Stimulated activated CD4-positive, alpha-beta T cell treated with anti-CD3 and anti-CD28 coated beads, Interleukin-2, amount 100 ng/mL, for 24 hours (primary cell): ENCODE results near the gene RGS8.

ENCODE experiments used
- DNase-seq, 2 donors: peaks; one replicate each; pipeline ENCODE4 v3.0.0-alpha.2; 2020

The RGS8 gene

GRCh38 chr1:182670032-182670749, 14.2 kb downstream of the RGS8 start:
- no peak for DNase-seq

- DNase-seq: no peak
These were observed 15.1 kb downstream of the RGS8 start for GRCh38 chr1:182669266-182669665.

DNA sequence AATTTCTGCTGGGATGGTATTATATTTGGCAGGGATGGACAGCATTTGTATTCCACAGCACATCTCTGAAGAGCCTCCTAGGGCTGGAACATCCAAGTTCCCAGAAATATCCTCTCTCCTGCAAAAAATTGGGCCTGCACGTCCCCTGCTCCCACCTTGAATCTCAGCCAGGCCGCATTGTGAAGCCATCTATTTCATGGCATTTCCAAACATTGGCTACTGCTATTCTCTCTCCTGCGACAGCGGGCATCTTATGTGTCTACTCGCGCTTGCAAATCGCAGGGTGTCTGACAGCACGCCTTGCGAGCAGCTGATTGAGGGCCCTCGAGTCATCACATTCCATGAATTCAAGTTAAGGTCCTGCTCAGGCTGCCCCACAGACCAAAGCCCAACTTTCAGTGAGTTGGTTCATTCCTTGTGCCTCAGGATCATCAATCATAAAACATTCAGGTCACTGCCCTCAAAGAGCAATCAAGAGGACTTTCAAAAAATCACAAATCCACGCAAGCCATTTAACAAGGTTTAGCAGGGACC, 15.8 kb downstream of the RGS8 start:
- no peak for DNase-seq

- no peak for DNase-seq
These were observed 16.4 kb downstream of the RGS8 start for GRCh38 chr1:182667848-182668505.

DNA sequence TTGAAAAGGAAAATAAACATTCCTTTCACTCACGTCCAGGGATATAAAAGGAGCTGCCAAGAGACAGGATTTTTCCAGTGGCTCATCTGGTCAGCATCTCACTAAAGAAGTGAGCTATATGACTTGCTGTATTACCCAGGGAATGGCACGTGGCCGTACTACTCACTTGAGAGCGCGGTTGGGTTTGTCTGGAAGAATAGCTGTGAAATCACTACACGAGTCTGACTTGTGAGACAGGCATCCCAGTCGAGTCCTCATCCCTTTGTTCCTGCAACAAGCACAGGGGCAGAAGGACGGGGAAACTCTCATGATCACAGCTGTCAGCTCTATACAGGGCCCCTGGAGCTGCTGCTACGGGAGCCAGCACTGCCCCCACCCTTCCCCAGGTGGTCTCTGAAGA, 17.7 kb downstream of the RGS8 start:
- no peak for DNase-seq

- no peak for DNase-seq
These were observed 20.1 kb downstream of the RGS8 start for GRCh38 chr1:182664296-182664695.

- no peak for DNase-seq
These were observed 21.4 kb downstream of the RGS8 start for GRCh38 chr1:182662956-182663355.

- DNase-seq: no peak
These were observed 22.1 kb downstream of the RGS8 start for GRCh38 chr1:182662121-182662890.

DNA sequence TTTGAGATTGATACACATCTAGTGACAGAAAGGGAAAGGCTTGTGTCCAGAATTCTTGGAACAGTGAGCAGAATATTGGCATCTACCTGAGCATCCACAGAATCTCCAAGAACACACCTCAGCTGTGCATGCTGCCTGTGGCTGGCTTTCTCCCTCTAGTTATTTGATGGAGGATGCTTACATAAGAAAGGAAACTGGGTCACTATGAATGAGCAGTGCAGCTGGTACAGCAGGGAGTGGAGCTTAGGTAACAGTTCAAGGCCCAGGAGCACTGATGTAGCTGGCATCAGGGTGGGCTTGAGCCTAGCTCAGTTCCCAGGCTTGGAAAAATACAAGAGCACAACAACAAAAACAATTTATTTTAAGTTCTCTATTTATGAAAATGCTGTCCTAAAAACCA, 26.3 kb downstream of the RGS8 start:
- no peak for DNase-seq

DNA sequence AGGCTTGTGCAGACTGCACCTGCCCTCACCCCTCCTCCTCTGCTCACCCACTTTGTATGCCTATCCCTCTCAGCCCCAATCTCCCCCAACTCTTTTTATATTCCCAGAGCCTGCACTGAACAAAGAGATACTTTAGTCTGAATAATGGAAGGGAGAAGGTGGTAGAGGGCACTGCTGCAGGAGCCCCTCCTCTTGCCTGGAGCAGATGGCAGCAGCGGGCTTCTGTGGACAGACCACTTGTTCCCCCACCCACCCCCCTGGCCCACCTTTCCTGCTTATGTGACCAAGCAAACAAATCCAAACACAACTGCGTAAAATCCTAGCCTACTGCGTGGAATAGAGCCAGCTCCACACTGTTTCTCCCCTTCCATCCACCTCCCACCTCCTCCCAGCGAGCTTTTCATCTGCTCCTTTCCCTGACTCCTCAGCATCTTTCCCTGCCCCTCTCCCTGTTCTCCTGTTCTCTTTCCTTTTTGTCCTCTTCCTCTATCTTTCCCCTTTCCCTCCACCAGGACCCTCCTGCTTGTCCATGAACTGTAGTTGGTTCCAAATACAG, 27.5 kb downstream of the RGS8 start:
- no peak for DNase-seq

DNA sequence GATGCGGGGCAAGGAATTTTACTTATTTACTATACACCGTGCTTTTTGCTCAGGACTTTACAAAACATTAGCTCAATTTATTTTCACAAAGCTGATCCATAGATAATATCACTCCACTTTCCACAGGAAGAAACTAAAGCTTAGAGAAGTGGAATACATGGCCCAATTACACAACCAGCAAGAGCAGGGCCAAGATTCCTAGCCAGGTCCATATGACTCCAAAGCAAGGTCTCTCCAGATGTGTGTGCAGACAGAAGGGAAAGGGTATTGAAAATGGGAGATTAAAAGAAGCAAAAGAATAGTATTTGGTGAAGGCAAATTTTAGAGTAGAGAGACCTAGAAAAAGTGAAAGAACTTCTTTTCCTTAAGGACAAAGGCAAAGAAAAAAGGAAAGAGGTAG, 30.4 kb downstream of the RGS8 start:
- no peak for DNase-seq

- DNase-seq: no peak
These were observed 31.5 kb downstream of the RGS8 start for GRCh38 chr1:182652933-182653332.

DNA sequence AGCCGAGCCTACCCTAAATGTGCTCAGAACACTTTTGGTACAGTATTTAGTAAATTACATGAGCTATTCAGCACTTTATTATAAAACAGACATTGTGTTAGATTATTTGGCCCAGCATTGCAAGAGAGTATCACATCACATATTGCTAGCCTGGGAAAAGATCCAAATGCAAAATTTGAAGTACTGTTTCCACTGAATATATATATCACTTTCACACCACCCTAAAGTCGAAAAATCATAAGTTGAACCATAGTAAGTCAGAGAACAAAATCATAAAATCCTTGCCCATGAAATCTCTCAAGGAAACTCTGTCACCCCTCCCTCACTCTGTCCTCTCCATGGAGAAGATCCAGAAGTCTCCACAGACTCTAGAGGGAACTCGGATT, 33.1 kb downstream of the RGS8 start:
- DNase-seq: no peak

DNA sequence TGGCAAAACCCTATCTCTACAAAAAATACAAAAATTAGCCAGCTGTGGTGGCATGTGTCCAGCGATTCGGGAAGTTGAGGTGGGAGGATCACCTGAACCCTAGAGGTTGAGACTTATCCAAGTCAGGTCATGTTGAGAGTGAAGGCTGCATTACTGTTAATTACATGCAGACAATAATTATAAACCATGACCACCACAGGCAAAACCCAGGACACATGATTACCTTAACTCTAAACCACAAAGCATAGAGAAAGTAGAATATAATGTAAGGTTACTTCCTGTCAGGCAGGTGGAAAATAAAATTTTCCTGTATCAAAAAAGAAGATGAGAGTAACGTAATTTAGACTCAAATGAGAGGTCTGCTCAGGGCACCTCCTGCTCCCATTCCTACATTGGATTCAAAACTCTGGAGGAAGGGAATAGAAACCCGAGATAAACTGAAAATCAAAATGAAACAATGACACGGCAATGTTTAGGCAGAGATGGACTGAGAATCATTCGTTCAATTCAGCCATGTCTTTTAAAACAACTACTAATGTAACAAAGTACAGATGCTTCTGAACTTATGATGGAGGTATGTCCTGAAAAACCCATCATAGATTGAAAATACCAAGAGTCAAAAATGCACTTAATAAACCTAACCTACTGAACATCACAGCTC, 33.6 kb downstream of the RGS8 start:
- no peak for DNase-seq

DNA sequence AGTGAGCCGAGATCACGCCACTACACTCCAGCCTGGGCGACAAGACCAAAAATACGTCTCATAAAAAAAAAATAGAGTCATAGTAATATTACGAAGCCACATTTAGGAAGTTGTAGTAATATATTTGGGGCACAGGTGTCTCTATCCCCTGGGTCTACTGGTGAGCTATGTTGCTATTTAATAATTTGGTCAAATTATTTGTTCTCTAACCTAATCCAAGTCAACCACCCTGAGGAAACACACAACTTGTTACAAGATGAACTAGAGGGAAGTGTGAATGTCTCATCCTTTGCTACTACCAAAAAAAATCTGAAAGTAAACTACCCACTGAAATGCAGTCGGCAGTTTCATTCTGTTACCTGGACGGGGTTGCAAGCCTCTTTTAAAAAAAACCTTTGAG, 35.3 kb downstream of the RGS8 start:
- no peak for DNase-seq

DNA sequence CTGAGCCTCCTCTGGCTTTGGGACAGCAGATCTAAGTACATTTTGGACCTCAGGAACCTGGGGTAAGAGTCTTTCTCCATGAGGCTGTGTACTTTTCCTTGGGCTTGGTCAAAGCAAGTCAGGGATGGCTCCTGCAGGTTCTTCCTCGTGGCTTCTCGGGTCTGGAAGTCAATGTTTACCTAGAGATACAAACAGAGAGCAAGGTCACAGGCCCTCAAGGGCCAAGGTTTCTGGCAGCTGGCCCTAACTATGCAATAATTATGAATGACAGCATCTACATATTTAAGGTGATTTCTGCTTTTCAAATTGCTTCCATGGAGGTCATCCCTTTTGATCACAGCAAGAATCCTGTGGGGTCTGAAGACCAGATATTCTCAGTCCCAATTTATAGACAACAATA, 37.6 kb downstream of the RGS8 start:
- DNase-seq: no peak

DNA sequence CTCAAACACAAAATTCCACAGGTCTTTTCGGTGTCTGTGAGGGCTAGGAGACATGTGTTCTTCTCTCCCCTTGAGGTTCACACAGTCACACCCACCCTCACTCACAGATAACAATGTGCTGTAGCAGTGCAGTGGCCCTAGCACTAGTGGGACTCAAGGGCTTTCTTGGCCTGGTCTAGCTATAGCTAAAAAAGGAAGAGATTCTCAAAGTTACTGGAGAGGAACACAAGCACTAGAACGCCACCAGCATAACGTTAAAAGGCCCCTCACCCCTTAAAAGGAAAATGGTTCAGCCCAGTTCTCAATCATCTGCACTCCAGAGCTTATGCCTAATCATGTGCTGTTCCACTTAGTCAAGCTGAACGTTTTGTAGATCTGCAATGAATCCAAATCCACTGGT, 39.5 kb downstream of the RGS8 start:
- DNase-seq: no peak

- no peak for DNase-seq
These were observed 40.7 kb downstream of the RGS8 start for GRCh38 chr1:182643699-182644098.

DNA sequence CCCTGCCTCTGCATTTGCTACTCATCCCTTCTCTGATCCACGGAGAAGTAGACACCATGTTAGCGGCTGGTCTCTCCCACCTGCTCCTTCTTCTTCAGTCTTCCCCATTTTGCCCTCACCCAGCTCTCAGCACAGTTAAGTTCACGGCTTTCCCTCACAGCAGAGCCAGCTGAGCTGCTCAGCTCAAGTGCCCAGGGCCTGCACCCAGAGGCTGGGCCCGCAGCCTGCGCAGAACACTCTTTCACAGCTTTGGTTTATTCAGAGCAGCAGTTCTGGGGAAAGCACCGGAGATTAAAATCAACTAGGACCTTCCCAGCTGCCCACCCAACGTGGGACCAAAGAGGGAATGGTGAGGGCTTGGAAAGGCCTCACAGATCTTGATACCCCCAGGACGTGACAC, 41.9 kb downstream of the RGS8 start:
- DNase-seq: no peak

DNA sequence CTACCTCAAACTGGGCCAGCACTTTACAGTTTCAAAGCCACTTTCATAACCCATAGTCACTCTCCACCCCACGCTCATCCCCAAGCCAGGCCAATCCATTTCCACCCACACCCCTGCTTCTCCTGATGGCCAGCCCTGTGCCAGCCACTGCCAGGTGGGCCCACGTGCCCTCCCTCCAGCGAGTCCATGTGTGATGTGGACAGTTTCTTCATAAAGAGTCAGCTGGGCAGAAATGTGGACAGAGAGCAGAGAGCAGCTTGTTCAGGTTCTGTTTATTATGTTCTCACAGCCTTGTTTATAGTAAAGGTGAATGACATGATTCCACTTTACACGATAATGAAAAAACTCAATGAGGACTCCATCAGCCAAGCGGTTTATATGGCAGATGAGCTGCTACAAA, 42.8 kb downstream of the RGS8 start:
- DNase-seq: no peak

- DNase-seq: no peak
These were observed 45.1 kb downstream of the RGS8 start for GRCh38 chr1:182639330-182639729.

GRCh38 chr1:182637769-182638168, 46.6 kb downstream of the RGS8 start:
- no peak for DNase-seq

GRCh38 chr1:182635871-182636270, 48.5 kb downstream of the RGS8 start:
- DNase-seq: no peak
